Stimulated activated CD8-positive, alpha-beta memory T cell treated with anti-CD3 and anti-CD28 coated beads, Interleukin-15, amount 100 ng/mL, for 48 hours (primary cell): ENCODE measurements around the gene NDUFS7.
"Not testable (repeated sequence)": the region's sequence is repeated elsewhere in the genome, so short reads cannot be mapped to it uniquely, and the experiment has no call there.

Experiments
- DNase-seq, 2 donors: peaks; one replicate each; pipeline ENCODE4 v3.0.0-alpha.2; 2020; ENCODE audit warnings: low read depth in 2 of 2

The NDUFS7 gene

GRCh38 chr19:1417681-1418495 is 34.2 kb downstream of the NDUFS7 start:
- DNase-seq, result no peak

- DNase-seq, result no peak
Measured at GRCh38 chr19:1418496-1418775, 34.7 kb downstream of the NDUFS7 start.

GRCh38 chr19:1418951-1419738 is 35.4 kb downstream of the NDUFS7 start:
- no peak for DNase-seq

- DNase-seq, result not testable (repeated sequence)
Measured at GRCh38 chr19:1420085-1420484, 36.4 kb downstream of the NDUFS7 start.

GRCh38 chr19:1420590-1420989 is 36.9 kb downstream of the NDUFS7 start:
- no peak for DNase-seq

- no peak for DNase-seq
Measured at GRCh38 chr19:1421218-1421957, 37.7 kb downstream of the NDUFS7 start.

GRCh38 chr19:1421958-1422305 is 38.2 kb downstream of the NDUFS7 start:
- no peak for DNase-seq

GRCh38 chr19:1422360-1422759 is 38.7 kb downstream of the NDUFS7 start:
- no peak for DNase-seq

GRCh38 chr19:1422943-1423342 is 39.2 kb downstream of the NDUFS7 start:
- DNase-seq, result no peak

- no peak for DNase-seq
Measured at GRCh38 chr19:1423436-1424191, 39.9 kb downstream of the NDUFS7 start.

GRCh38 chr19:1424192-1424955 is 40.7 kb downstream of the NDUFS7 start:
- no peak for DNase-seq

- no peak for DNase-seq
Measured at GRCh38 chr19:1425102-1425837, 41.6 kb downstream of the NDUFS7 start.

GRCh38 chr19:1425902-1426301 is 42.2 kb downstream of the NDUFS7 start:
- no peak for DNase-seq

- DNase-seq, result no peak
Measured at GRCh38 chr19:1426736-1427135, 43.0 kb downstream of the NDUFS7 start.

GRCh38 chr19:1427221-1427920 is 43.7 kb downstream of the NDUFS7 start:
- DNase-seq, result no peak

GRCh38 chr19:1428738-1429391 is 45.2 kb downstream of the NDUFS7 start:
- no peak for DNase-seq

GRCh38 chr19:1429750-1430149 is 46.0 kb downstream of the NDUFS7 start:
- DNase-seq, result no peak

GRCh38 chr19:1430246-1430645 is 46.5 kb downstream of the NDUFS7 start:
- DNase-seq, result no peak

GRCh38 chr19:1431759-1432506 is 48.2 kb downstream of the NDUFS7 start:
- DNase-seq, result no peak
